Gastroesophageal sphincter (tissue), 4 donors: ENCODE measurements around the gene TMEM218. TPM values are rescaled to one million over a fixed set of nuclear protein-coding genes. Genes with fewer than 3 reads are reported as not detected.

Experiments
- ATAC-seq: fragments of 150-250 bp; one replicate; pipeline ENCODE4 v1.9.1; 2016; ENCODE audit warnings: mild to moderate bottlenecking, moderate library complexity
- H3K27ac ChIP-seq, 4 donors: fragments of 200-600 bp; sonication (generic) in 3 of 4; 1 replicate in 3 of 4; 2 replicates in 1 of 4; pipeline ENCODE4 v1.5.1; 2016 to 2019
- H3K27me3 ChIP-seq: fragments of 200-600 bp; sonication (generic); one replicate; pipeline ENCODE4 v1.5.1; 2019
- H3K36me3 ChIP-seq, 2 donors: fragments of 200-600 bp; sonication (generic); one replicate each; pipeline ENCODE4 v1.5.1; 2019; ENCODE audit warnings: control low read depth in 1 of 2
- H3K4me1 ChIP-seq, 3 donors: fragments of 200-600 bp; sonication (generic); 1 replicate in 2 of 3; 2 replicates in 1 of 3; pipeline ENCODE4 v1.5.1; 2016 to 2019; ENCODE audit warnings: control low read depth in 2 of 3
- H3K4me3 ChIP-seq, 2 donors: fragments of 200-600 bp; sonication (generic); one replicate each; pipeline ENCODE4 v1.5.1; 2019; ENCODE audit warnings: mild to moderate bottlenecking in 1 of 2, moderate library complexity in 1 of 2
- H3K9me3 ChIP-seq, 3 donors: fragments of 200-600 bp; sonication (generic); one replicate each; pipeline ENCODE4 v1.5.1; 2017 to 2019; ENCODE audit warnings: control low read depth in 2 of 3
- CTCF ChIP-seq, 4 experiments: fragments of 200-600 bp in 2 of 4; fragments of 450-650 bp in 2 of 4; sonication (generic) in 1 of 4; IDR thresholded peaks; one replicate each; pipeline ENCODE4 v1.5.1; 2017 to 2019; ENCODE audit warnings: antibody characterized with exemption in 4 of 4, mild to moderate bottlenecking in 2 of 4, moderate library complexity in 2 of 4
- EP300 ChIP-seq: sonication (generic); formaldehyde crosslinking; IDR thresholded peaks from one replicate; pipeline ENCODE4 v1.6.1; 2017; ENCODE audit warnings: antibody characterized with exemption, mild to moderate bottlenecking
- POLR2A ChIP-seq, 2 donors: fragments of 450-650 bp; IDR thresholded peaks; one replicate each; pipeline ENCODE4 v1.6.1; 2017; ENCODE audit warnings: antibody characterized with exemption in 2 of 2, mild to moderate bottlenecking in 2 of 2, moderate library complexity in 1 of 2
- POLR2AphosphoS5 ChIP-seq: sonication (generic); formaldehyde crosslinking; IDR thresholded peaks from one replicate; pipeline ENCODE4 v1.6.1; 2017; ENCODE audit warnings: antibody characterized with exemption
- WGBS, 2 donors: methylation state at CpG; one replicate each; pipeline ENCODE4 v1.1.5; 2018; ENCODE audit warnings: low coverage in 1 of 2; 5-methylcytosine and 5-hydroxymethylcytosine counted together
- total RNA-seq, 4 donors: library from RNA; depleted of rRNA; stranded (reverse); fragments of >200 nt; gene quantifications; one replicate each; pipeline ENCODE4 v1.1.0, GENCODE V29; 2016

Gene TMEM218
- total RNA-seq, 4 donors from 2014 or later, result 14.7 to 20.0 (median 17.3) TPM

GRCh38 chr11:125148011-125148410, 36.6 kb upstream of the TMEM218 start:
- ATAC-seq, result no peak

GRCh38 chr11:125147280-125147679, 35.9 kb upstream of the TMEM218 start:
- H3K4me3 ChIP-seq, result no peak overlapping the region
- WGBS, 2 donors, result 60 to 74% methylated on average over 2 to 6 of the region's 6 CpGs

More at GRCh38 chr11:125148011-125148410, 36.6 kb upstream of the TMEM218 start:
- no peak overlapping the region for H3K27ac ChIP-seq
- no peaks in the 10 kb centered on the region for H3K9me3 ChIP-seq
- H3K4me3 ChIP-seq, result no peak overlapping the region
- H3K27me3 ChIP-seq, result peaks cover 2% of the 10 kb centered on the region
- no peak for TF ChIP-seq EP300
- no peak for TF ChIP-seq POLR2AphosphoS5
- TF ChIP-seq POLR2A (IDR thresholded peaks at IDR 0.05), result no peak
- TF ChIP-seq CTCF (IDR thresholded peaks at IDR 0.05), result no peak
- H3K4me1 ChIP-seq, result no peaks in the 10 kb centered on the region
- no peaks in the 10 kb centered on the region for H3K36me3 ChIP-seq

GRCh38 chr11:125146232-125146631, 34.8 kb upstream of the TMEM218 start:
- no peak for TF ChIP-seq POLR2AphosphoS5
- no peak for TF ChIP-seq EP300
- no peak for TF ChIP-seq CTCF (IDR thresholded peaks at IDR 0.05)
- TF ChIP-seq POLR2A (IDR thresholded peaks at IDR 0.05), result no peak
- ATAC-seq, result no peak
- H3K27ac ChIP-seq, result no peak overlapping the region
- peaks cover 20% of the 10 kb centered on the region for H3K27me3 ChIP-seq
- H3K36me3 ChIP-seq, result no peaks in the 10 kb centered on the region
- H3K4me3 ChIP-seq, result no peak overlapping the region
- H3K4me1 ChIP-seq, result peaks cover 0 to 5% (median 2%) of the 10 kb centered on the region in 3 donors
- H3K9me3 ChIP-seq, result no peaks in the 10 kb centered on the region
- 88 to 100% methylated on average over 1 of the region's 1 CpG for WGBS, 2 donors

More at GRCh38 chr11:125147280-125147679, 35.9 kb upstream of the TMEM218 start:
- no peaks in the 10 kb centered on the region for H3K9me3 ChIP-seq
- H3K27ac ChIP-seq, result no peak overlapping the region
- H3K36me3 ChIP-seq, result no peaks in the 10 kb centered on the region
- no peaks in the 10 kb centered on the region for H3K4me1 ChIP-seq
- H3K27me3 ChIP-seq, result peaks cover 10% of the 10 kb centered on the region
- TF ChIP-seq POLR2A (IDR thresholded peaks at IDR 0.05) (no peak), POLR2AphosphoS5 (no peak), EP300 (no peak), CTCF (IDR thresholded peaks at IDR 0.05) (no peak)
- ATAC-seq, result no peak

- 33 to 74% methylated on average over 4 to 5 of the region's 18 CpGs for WGBS, 2 donors
- no peaks in the 10 kb centered on the region for H3K9me3 ChIP-seq
- peaks cover 0 to 5% (median 2%) of the 10 kb centered on the region in 3 donors for H3K4me1 ChIP-seq
- H3K36me3 ChIP-seq, result no peaks in the 10 kb centered on the region
- peak; percentile 71 for ATAC-seq
- H3K27ac ChIP-seq, result no peak overlapping the region
- no peak overlapping the region for H3K4me3 ChIP-seq
- TF ChIP-seq POLR2A (IDR thresholded peaks at IDR 0.05) (no peak), CTCF (IDR thresholded peaks at IDR 0.05) (peak; percentile 82 to 94 (median 86)), POLR2AphosphoS5 (no peak)
- peaks cover 46% of the 10 kb centered on the region for H3K27me3 ChIP-seq
These were observed 30.5 kb upstream of the TMEM218 start for GRCh38 chr11:125141686-125142535.

- Histone ChIP-seq H3K4me3 (no peak overlapping the region), H3K27me3 (peaks cover 46% of the 10 kb centered on the region)
These were observed 29.8 kb upstream of the TMEM218 start for GRCh38 chr11:125141178-125141577.

More at GRCh38 chr11:125141178-125141577, 29.8 kb upstream of the TMEM218 start:
- ATAC-seq, result no peak
- Histone ChIP-seq H3K27ac (no peak overlapping the region), H3K36me3 (no peaks in the 10 kb centered on the region), H3K9me3 (no peaks in the 10 kb centered on the region), H3K4me1 (peaks cover 0 to 5% (median 2%) of the 10 kb centered on the region in 3 donors)
- TF ChIP-seq POLR2AphosphoS5, result no peak
- no peak for TF ChIP-seq CTCF (IDR thresholded peaks at IDR 0.05)
- no peak for TF ChIP-seq POLR2A (IDR thresholded peaks at IDR 0.05)
- TF ChIP-seq EP300, result no peak
- WGBS, 2 donors, result 60 to 85% methylated on average over 4 to 11 of the region's 12 CpGs
